Renal pelvis (tissue), 4 donors: ENCODE results near the gene DOCK1. TPM values are rescaled to one million over a fixed set of nuclear protein-coding genes. Genes with fewer than 3 reads are reported as not detected.

Experiments used
- DNase-seq: peaks from one replicate; pipeline ENCODE4 v3.0.0-alpha.2; 2013
- polyA plus RNA-seq, 3 donors: library from polyadenylated mRNA; unstranded; fragments of 120-200 nt; gene quantifications; one replicate each; pipeline ENCODE4 v1.2.1, GENCODE V29; 2013; ENCODE audit not compliant: insufficient read length in 3 of 3

DOCK1 gene
- polyA plus RNA-seq, 3 donors = 61.5 to 65.1 (median 61.9) TPM

DNA sequence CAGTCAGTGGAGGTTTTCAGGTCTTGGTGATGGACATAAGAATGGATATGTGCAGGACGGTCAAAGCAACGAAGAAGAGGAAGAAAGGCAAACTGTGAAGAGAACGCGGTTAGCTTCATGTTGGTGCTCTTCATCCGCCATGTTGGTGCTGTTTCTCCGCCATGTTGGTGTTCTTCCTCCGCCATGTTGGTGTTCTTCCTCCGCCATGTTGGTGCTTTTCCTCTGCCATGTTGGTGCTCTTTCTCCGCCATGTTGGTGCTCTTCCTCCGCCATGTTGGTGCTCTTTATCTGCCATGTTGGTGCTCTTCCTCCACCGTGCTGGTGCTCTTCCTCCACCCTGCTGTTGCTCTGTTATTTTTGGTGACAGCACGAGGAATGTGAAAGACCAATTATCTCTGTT, 95.4 kb downstream of the DOCK1 start:
- DNase-seq = no peak

DNA sequence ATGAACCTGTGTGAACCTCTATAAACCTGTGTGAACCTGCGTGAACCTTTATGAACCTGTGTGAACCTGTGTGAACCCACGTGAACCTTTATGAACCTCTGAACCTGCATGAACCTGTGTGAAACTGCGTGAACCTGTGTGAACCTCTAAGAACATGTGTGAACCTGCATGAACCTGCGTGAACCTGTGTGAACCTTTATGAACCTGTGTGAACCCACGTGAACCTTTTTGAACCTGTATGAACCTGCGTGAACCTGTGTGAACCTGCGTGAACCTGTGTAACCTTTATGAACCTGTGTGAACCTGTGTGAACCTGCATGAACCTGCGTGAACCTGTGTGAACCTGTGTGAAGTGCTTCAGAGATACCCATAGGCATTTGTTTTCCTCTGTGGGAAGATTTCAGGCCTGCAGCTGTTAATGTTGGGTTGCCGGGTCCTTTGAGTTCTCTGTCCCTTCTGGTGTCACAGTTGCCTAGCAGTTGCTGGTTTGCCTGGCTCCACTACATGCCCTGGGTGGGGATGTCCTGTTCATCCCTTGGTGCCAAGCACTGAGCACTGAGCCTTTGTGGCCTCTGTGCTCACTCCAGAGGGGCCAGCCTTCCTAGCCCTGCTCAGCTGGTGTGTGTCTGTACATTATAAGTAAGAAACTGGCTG, 97.9 kb downstream of the DOCK1 start:
- no peak for DNase-seq

DNA sequence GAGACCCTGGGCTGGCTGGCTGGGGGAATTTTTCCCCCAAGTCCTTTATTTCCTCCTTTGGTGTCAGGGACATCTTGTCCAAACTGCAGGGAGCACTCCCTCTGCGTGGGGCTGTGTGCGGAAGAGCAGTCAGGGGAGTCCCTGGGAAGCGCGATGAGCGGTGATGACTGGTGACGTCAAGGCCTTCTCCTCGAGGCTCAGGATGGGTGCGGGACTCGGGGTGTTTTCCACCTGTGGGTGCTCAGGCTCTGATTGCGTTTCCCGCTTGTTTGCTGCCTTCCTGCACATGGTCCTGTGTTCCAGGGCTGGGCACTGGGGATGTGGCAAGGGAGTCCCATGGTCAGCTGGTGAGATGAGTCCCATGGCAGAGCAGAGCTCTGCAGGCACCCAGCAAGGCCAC, 101.2 kb downstream of the DOCK1 start:
- DNase-seq = no peak

DNA sequence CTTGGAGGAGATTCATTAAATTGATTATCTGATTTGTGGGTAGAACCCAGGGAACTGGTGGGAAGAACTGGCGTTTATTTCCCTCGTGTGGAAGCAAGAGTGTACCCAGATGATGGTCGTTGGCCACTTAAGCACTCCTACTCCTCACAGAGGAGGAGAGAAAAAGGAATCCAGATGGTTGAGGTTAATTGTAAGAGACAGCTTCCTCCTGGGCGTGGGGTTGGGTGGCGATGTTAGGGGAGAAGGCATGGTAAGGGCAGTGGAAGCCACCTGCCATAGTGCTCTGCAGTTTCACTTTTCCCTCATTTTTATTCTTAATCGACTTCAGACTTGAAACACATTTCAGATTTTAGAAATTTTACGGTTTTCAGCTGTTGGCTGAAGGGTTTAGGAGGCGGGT, 104.1 kb downstream of the DOCK1 start:
- no peak for DNase-seq

DNA sequence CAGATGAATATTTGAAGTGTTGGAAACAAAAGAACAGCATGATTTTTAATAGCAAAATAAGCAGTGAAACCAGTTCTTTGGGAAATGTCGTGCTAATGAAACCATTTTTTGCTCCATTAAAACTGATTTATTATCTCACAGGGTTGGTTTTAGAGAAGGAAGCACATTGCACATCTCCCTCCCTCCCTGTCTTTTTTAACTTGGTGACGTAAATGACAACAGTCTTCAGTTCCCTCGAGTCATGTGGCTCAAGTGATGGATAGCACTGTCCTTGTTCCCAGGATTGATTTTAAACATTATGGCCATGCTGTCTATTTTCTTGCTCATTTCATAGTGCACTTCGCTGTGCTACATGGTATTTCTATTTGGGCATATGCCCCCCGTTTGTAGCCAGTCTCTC, 105.9 kb downstream of the DOCK1 start:
- no peak for DNase-seq

DNA sequence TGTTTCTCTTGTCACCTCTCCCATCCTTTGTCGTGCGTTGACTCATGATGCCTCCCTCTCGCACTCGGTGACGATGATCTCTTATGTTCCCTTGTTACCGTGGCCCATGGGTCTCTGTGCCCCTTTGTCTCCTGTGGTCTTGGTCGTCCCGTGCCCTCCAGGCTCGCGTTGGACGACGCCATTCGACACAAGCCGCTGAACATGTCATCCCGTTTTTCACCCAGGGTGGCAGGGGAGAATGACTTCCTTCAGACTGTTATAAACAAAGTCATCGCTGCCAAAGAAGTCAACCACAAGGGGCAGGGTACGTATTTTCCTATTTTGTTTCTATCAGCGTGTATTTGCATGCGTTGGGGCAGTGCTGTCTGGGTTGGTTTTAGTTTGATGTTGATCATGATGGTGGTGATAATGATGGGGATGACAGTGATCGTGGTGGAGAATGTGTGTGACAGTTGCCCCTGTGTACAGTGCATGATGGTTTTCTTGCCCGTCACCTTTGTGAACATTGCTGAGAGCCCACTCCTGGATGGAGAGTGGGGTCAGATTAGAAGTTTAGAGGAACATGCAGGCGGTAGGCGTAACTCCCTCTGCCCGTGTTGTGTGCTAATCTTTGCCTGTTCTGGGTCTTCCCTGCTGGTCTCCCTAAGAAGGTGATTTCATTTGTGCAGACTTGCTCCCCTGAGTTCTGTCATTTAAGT, 107.0 kb downstream of the DOCK1 start:
- DNase-seq = no peak

DNA sequence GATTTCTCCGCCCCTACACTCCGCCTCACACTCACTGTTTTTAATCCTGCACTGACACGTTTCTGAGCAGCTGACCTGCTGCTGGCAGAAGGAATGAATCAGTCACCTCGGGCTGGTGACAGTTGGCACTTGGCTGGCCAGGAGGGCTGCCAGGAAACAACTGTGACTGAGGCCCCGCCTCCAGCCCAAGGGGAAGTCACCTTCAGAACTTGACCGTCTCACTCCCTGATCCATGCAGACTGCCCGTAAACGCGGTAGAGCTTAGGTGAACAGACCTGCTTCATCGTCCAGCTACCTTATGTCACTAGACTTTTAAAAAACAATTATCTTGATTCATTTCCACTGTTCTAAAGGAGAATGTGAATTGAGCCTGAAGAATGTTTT, 107.5 kb downstream of the DOCK1 start:
- peak; percentile 57 for DNase-seq

DNA sequence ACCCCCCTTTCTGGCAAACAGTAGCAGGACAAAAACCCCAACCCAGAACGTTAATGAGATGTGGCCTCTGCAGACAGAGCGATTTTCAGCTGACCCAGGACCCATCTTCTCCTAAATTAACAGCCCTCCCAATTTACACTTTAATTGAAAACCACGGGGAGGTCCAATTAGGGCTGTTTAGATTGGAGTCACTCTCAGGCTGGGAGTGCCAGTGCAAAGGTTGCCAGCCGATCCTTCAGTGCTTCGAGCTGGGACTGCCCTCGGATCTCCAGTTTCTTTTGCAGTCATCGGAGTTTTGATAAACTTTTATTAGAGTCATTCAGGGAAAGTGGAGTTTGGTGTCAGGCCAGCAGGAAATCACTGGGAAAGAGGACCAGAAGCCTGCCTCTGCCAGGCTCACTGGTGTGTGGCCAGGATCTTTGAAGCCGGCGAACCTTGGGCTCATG, 108.0 kb downstream of the DOCK1 start:
- peak; percentile 60 for DNase-seq

DNA sequence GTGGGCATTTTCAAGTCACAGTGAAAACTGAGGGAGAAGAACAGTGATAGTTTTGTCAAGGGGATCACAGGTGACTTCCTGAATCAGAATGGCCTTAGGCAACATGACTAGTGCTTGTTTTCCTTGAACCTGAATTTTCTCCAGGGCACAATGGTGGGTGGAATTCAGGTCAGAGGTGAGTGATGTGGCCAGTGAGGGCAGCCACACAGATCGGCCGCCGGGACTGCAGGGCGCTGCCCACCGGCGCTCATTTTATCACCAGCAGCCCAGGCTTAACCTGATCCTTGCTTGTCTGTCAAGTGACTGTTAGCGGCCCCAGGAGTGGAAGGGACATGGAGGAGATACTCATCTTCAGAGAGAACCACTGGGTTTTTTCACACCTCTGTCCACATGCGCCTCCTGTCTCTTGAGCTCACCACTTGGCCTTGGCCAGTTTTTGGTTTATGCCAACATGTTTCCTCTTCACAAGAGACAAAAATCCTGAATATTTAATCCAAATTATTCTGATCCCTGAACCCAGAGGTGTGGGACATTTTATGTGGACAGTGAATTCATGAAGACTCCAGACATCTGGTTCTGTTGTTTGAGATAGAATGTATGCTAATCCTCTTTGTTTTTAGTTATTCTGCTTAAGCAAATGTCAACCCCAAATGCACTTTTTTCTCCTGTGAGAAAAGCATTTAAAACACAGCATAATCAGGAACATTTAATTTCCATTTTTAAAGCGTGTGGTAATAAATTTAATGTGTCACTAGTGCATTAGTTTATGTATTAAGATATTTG, 108.7 kb downstream of the DOCK1 start:
- DNase-seq = no peak

DNA sequence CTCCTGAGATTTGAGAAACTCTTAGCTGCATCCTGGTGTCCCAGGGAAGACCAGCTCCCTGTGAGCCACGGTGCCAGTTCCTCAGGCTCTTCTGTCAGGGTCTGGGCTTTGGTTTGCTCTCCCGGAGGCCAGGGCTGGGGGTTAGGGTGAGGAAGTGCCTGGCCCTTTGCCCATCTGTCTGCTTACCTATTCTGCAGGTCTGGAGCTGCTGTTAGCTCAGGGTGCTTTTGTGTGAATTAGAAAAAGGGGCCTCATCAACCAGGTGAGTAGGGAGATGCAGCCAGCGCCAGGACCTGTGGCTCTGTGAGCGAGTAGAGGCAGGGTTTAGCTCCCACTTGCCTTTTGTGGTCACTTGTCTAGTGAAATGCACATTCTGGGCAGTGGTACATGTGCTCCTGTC, 109.4 kb downstream of the DOCK1 start:
- no peak for DNase-seq

DNA sequence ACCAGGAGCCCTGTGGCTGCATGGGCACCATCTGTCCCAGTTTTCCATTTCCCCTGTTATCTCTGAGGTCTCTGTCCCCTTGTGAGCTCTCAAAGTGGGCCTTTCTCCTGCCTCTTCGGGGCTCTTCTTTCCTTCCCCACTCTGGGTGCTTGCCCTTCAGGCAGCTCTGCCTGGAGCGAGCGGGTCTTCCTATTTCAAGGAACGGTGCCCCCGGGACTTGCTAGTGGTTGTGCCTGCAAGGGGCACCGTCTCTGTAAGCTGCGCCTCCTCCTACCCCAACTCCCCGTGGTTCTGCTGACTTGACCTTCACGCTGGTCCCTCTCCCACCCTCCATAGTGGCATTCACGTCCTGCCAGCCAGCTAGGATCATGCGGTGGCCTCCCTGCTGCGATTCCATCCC, 110.1 kb downstream of the DOCK1 start:
- DNase-seq = no peak

DNA sequence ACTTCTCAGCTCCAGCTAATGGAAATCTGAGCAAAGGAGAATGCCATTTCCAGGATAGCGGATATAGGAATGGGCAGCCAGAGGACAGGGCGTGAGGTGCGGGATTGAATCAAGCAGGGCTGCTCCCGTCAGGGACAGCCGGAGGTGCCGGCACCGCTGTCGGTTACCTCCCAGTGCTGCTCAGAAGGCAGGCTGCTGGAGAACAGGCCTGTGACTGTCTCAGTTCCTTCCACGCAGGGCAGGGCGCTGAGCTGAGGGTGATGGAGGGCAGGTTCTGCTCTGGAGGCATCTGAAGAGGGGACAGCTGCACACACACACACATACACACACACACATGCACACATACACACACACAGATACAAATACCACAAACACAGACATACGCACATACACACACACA, 111.1 kb downstream of the DOCK1 start:
- DNase-seq = no peak

DNA sequence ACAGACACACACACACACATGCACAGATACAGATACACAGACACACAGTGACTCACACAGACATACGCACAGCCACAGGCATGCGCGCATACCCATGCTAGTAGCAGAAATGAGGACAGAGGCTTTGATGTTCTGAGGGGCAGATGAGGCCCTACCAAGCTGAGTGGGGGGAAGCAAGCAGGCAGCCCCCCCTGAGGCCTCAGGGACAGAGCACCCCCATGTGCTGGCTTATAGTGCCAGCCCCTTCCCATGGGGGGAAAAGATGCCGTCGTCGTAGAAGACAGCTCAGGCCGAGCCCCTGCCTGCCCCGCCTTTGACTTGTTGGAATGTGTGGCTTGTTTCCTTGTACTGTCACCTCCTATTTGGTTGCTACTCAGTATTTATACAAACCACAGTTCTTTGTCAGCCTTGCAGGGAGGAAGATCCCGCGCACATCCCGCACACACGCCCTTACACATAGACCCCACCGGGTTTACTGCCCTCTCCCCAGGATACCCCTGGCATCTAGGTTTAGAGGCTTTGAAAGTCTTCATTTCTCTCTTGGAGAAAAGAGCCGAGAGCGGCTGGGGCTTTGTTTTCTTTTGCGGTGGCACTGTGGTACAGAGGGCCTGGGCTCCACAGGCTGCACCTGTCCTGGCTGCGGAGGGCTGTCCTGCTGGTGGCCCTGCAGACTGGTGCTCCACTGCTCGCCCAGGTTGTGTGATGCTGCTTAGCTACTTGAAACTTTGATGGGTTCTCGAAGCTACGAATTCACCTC, 112.5 kb downstream of the DOCK1 start:
- DNase-seq = no peak

DNA sequence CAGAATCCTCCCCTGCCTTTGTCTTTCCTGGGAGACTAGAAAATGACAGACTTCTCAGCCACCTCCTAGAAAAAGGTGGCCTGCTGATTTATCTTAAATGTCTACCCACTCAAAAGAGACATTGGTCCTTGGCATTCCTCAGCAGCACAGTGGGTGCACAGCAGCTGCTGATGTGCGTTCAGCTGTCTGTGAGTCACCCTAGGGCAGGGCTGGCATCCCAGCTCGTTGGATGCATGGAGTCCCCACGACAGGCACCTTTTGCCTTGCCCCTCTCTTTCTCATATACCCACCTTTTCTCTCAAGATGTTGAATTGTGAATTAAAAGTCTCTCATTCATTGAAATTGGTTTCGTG, 113.0 kb downstream of the DOCK1 start:
- DNase-seq = no peak

DNA sequence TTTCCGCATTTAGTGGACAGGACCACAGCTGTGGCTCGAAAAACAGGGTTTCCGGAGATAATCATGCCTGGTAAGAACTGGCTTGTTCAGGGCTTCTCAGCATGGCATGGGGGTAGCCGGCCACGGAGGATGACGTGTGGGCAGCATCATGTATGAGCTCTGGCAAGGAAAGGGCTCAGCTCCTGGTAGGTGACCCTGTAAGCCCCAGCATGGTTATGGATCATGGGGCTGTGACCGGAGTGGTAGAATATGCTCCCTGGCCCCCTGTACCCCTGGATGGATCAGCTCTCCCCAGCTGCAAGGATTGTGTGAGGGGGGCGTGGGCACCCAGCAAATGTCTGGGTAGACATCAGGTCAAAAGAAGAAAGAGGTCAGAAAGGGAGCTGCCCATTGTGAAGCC, 113.5 kb downstream of the DOCK1 start:
- DNase-seq = no peak

DNA sequence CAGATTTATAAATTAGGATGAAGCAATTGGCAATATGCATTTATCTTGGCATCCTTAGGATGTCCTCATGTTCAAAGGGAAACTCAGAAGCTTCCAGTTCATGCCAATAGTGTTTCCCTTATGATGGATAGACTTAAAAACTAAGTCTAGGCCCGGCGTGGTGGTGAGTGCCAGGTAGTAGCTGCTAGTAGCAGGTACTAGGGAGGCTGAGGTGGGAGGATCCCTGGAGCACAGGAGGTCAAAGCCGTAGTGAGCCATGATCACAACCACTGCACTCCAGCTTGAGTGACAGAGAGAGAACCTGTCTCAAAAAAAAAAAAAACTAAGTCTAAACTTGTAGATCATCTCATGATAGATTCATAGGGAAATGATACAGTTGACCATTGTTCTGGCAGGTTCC, 115.0 kb downstream of the DOCK1 start:
- DNase-seq = no peak

DNA sequence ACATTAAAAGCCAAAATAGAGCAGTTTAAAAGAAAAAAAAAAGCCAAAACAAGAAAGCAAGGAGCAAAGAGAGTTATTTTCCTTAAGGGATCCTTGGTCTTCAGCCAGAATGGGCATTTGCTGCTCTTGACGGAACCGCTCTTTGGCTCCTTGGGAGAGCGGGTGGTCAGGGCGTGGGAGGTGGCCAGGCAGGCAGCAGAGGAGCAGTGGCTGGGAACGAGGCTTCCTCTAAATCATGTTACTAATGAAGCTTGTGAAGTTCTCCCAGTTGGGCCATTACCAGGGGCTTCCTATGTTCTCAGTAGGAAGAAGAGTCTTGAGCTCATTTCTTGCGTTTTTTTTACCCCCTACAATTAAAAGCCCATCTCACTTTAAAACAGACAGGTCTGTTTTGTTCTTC, 116.6 kb downstream of the DOCK1 start:
- peak; percentile 33 for DNase-seq

DNA sequence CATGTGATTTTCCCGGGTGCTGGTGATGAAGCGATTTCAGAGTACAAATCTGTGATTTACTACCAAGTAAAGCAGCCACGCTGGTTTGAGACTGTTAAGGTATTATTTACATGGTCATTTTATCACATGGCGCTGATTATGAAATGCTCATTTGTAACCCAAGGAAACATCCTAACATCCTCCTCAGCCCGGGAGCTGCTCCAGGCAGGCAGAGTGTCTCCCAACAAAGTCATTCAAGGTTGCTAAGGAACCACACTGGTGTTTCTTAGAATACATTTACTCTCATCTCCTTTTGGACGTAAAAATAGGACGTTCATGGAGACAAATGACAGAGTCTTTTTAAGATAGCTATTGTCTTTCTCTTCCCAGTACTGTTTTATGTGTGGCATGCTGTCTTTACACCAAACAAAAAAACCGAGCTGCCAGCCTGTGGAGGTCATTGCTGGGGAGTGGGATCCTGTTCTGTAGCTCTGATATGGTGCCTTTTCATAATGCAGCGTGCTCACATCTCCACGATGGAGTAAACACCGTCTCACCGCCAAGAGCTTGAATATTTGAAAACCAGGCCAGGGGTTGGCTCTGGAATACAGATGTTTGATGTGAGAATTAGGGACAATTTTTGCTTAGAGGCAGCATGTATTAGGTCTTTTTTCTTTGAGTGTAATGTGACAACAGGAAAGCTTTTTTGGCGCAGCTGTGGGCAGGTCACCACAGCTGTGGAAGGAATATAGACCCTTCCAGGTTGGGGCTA, 119.6 kb downstream of the DOCK1 start:
- no peak for DNase-seq

DNA sequence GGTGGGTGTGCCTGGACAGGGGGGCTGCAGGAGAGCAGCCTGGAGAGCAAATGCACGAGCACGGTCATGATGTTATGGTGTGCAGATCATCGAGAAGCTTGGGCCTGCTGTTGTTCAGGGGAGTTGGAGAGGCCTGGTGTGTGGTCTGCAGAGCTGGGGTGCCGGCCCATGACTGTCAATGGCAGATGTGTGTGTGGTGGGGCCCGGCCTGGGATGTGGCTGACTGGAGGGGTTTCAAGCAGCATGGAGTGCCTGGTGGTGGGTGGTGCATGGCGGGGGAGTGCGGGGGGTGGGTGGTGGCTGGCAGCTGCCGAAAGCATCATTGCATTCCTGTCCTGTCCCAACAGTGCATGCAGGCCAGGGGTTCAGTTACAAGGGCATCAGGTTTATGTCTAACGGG, 122.6 kb downstream of the DOCK1 start:
- DNase-seq = no peak

DNA sequence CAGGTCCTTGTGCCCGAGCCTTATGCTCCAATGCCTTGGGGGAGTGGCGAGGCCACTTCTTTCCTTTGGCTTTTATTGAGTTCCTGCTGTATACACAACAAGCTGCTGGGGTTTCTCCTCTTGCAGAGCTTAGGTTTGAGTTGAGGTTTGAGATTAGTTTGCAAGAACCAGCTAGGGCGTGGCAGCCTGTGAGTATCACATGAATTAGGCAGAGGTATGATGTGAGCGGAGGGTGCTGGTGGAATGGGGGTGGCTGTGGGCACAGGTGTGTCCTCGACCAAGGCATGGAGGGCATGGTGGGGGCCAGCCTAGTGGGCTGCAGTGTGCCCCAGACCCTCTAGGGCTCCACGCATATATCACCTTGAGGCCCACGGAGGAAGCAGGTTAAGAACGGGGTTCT, 123.3 kb downstream of the DOCK1 start:
- no peak for DNase-seq

DNA sequence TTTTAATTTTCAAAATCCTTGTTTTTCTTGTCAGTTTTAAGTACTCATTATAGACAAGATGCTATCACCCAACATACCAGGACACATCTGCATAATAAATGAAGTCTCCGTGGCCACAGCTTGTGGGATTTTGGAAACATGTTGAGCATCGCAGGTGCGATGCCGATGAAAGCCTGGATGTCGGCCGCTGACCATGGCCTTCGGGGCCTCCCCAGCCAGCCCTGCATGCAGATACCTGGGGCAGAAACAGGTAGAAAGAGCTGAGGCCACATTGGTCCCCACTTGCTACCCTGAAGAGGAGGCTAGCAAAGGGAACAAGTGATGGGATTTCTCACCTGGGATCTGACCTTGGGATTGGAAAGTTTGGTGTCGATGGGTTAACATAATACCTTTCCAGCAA, 123.8 kb downstream of the DOCK1 start:
- no peak for DNase-seq
